ENCODE results near the gene MPIG6B.

- TF ChIP-seq CTCF (IDR thresholded peaks at IDR 0.05; ENCODE audit: low read length), result no peak
- no peak for TF ChIP-seq EZH2 (IDR thresholded peaks at IDR 0.05; ENCODE audit: borderline replicate concordance, low read length)
These were observed 16.6 kb upstream of the MPIG6B start, which contains the start of gene LY6G6F for GRCh38 chr6:31706599-31706998.
